Measurements from ENCODE around the gene CEP192. TPM values are rescaled to one million over a fixed set of nuclear protein-coding genes. Genes with fewer than 3 reads are reported as not detected.

Gene CEP192
- total RNA-seq, 1 donor from 2014 or later: 14.7 TPM

DNA sequence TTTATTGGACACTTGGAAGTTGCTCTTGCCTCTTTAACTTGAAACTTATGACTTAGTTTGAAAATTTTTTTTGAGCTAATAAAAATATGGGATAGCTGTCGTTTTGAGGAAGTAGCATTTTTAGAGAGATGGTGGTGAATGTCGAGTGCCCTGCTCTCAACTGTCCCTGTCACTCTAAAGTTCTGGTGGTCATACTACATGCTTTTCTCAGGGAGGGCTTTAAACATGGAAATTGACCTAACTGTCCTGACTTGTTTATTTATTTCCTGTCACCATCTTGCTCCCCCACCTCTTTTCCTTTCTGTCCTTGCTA is 16.0 kb downstream of the CEP192 start:
- no peak overlapping the region for H3K27ac Mint-ChIP-seq (ENCODE audit: unreplicated experiment)
- DNase-seq (ENCODE audit: low spot score): no peak
- peaks cover 2% of the 10 kb centered on the region for H3K36me3 Mint-ChIP-seq (ENCODE audit: low read depth)
- H3K9me3 Mint-ChIP-seq (ENCODE audit: low read depth): no peaks in the 10 kb centered on the region
- H3K4me3 Mint-ChIP-seq (ENCODE audit: unreplicated experiment): no peak overlapping the region
- no peaks in the 10 kb centered on the region for H3K4me1 Mint-ChIP-seq (ENCODE audit: low read depth)
- TF ChIP-seq, protein P1, sequence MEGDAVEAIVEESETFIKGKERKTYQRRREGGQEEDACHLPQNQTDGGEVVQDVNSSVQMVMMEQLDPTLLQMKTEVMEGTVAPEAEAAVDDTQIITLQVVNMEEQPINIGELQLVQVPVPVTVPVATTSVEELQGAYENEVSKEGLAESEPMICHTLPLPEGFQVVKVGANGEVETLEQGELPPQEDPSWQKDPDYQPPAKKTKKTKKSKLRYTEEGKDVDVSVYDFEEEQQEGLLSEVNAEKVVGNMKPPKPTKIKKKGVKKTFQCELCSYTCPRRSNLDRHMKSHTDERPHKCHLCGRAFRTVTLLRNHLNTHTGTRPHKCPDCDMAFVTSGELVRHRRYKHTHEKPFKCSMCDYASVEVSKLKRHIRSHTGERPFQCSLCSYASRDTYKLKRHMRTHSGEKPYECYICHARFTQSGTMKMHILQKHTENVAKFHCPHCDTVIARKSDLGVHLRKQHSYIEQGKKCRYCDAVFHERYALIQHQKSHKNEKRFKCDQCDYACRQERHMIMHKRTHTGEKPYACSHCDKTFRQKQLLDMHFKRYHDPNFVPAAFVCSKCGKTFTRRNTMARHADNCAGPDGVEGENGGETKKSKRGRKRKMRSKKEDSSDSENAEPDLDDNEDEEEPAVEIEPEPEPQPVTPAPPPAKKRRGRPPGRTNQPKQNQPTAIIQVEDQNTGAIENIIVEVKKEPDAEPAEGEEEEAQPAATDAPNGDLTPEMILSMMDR (IDR thresholded peaks at IDR 0.05): no peak
- H3K27me3 Mint-ChIP-seq (ENCODE audit: low read depth): no peaks in the 10 kb centered on the region

DNA sequence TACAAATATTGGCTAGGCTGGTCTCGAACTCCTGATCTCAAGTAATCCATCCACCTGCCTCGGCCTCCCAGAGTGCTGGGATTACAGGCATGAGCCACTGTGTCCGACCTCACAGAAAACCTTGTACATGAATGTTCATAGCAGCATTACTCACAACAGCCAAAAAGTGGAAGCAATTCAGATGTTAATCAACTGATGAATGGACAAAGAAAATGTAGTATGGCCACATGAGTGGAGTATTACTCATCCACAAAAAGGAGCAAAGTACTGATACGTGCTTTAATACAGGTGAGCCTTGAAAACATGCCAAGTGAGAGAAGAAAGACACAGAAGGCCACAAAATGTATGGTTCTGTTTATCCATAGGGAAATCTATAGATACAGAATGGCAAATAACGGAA is 20.6 kb downstream of the CEP192 start:
- H3K27ac Mint-ChIP-seq (ENCODE audit: unreplicated experiment): no peak overlapping the region
- no peaks in the 10 kb centered on the region for H3K27me3 Mint-ChIP-seq (ENCODE audit: low read depth)
- DNase-seq (ENCODE audit: low spot score): no peak
- H3K4me3 Mint-ChIP-seq (ENCODE audit: unreplicated experiment): no peak overlapping the region
- H3K9me3 Mint-ChIP-seq (ENCODE audit: low read depth): no peaks in the 10 kb centered on the region
- H3K36me3 Mint-ChIP-seq (ENCODE audit: low read depth): peaks cover 16% of the 10 kb centered on the region
- TF ChIP-seq, protein P1 (IDR thresholded peaks at IDR 0.05): no peak
- H3K4me1 Mint-ChIP-seq (ENCODE audit: low read depth): no peaks in the 10 kb centered on the region

DNA sequence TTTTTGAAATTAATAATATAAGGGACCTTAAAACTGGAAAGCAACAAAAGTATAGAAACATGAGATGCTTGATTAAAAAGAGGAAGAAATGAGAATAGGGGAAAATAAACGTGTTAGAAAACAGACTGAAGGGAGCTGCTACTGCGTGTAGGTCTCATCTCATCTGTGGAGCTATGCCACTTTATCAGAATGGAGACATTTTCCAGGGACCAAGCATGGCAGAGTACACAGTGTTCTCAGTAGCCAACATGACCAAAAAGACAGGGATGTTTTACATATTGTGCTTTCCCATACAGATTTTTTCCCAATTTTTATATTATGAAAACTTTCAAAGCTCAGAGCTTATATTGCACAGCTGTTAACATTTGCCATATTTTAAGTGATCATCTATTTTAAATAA is 23.1 kb downstream of the CEP192 start:
- TF ChIP-seq, protein P1 (IDR thresholded peaks at IDR 0.05): no peak
- H3K27ac Mint-ChIP-seq (ENCODE audit: unreplicated experiment): no peak overlapping the region
- H3K36me3 Mint-ChIP-seq (ENCODE audit: low read depth): peaks cover 22% of the 10 kb centered on the region
- no peaks in the 10 kb centered on the region for H3K9me3 Mint-ChIP-seq (ENCODE audit: low read depth)
- no peaks in the 10 kb centered on the region for H3K27me3 Mint-ChIP-seq (ENCODE audit: low read depth)
- H3K4me3 Mint-ChIP-seq (ENCODE audit: unreplicated experiment): no peak overlapping the region
- no peak for DNase-seq (ENCODE audit: low spot score)
- H3K4me1 Mint-ChIP-seq (ENCODE audit: low read depth): no peaks in the 10 kb centered on the region

DNA sequence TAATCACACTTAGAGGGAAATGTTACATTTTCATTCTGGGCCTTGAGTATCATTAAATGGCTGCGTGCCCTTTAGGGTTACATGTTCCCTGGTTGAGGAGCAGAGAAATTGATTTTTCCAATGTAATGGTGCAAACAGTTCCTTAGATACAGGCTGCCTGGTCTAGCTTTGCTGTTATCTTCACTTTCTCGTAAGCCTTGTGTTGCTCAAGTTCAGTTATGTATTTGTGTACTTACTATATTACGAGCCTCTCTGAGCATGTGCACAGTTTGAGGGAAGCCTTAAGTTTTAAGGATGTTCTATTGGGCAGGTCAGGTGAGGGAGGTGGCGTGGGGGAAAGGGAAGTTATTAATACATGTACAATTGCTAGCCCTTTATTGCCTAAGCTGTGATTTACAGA is 23.7 kb downstream of the CEP192 start:
- no peaks in the 10 kb centered on the region for H3K9me3 Mint-ChIP-seq (ENCODE audit: low read depth)
- peaks cover 22% of the 10 kb centered on the region for H3K36me3 Mint-ChIP-seq (ENCODE audit: low read depth)
- DNase-seq (ENCODE audit: low spot score): no peak
- H3K27ac Mint-ChIP-seq (ENCODE audit: unreplicated experiment): no peak overlapping the region
- no peaks in the 10 kb centered on the region for H3K27me3 Mint-ChIP-seq (ENCODE audit: low read depth)
- TF ChIP-seq, protein P1 (IDR thresholded peaks at IDR 0.05): no peak
- no peak overlapping the region for H3K4me3 Mint-ChIP-seq (ENCODE audit: unreplicated experiment)
- H3K4me1 Mint-ChIP-seq (ENCODE audit: low read depth): no peaks in the 10 kb centered on the region

DNA sequence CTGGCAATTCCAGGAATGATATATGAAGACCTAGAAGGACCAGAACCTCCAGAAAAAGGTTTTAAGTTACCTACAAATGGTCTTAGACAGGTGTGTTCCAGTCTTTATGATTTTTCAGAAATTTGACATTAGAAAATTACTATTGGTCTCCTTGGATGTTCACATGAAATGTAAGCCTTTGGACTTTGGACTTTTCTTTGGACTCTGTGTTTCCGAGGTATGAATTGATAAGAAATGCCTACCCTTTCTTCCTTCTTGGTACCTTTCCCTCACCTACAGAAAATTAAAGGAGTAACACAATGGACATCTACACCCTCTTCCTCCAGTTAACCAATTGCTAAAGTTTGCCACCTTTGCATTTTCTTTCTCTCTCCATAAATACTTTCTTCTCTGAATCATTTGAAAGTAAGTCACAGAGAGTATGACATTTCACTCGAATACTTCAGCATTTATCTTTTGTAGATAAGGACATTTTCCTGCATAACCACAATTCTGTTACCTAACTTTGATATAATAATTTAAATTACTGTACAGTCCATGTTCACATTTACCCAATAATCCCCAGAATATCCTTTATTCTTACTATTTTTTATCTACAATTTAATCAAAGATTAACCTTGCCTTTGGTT is 26.2 kb downstream of the CEP192 start:
- Mint-ChIP-seq H3K4me1 (ENCODE audit: low read depth) (no peaks in the 10 kb centered on the region), H3K4me3 (ENCODE audit: unreplicated experiment) (no peak overlapping the region), H3K27ac (ENCODE audit: unreplicated experiment) (no peak overlapping the region), H3K9me3 (ENCODE audit: low read depth) (no peaks in the 10 kb centered on the region), H3K36me3 (ENCODE audit: low read depth) (peaks cover 36% of the 10 kb centered on the region), H3K27me3 (ENCODE audit: low read depth) (no peaks in the 10 kb centered on the region)
- TF ChIP-seq, protein P1 (IDR thresholded peaks at IDR 0.05): no peak
- DNase-seq (ENCODE audit: low spot score): no peak

Data from chondrocyte (in vitro differentiated cells).